SU-DHL-6 (cell line): Measurements from ENCODE around the gene TFDP2.

Experiments used
- CTCF ChIP-seq: fragments of 200-600 bp; sonication (generic); IDR thresholded peaks from one replicate; pipeline ENCODE4 v1.5.1; 2017; ENCODE audit warnings: antibody characterized with exemption, mild to moderate bottlenecking, low read length, moderate library complexity; ENCODE audit not compliant: insufficient read depth, poor library complexity, severe bottlenecking
- EZH2phosphoT487 ChIP-seq: fragments of 200-600 bp; sonication (generic), shearing (Covaris generic); conservative IDR thresholded peaks from 2 replicates; pipeline ENCODE4 v1.6.1; 2018; ENCODE audit warnings: mild to moderate bottlenecking, antibody characterized with exemption, low read length, moderate library complexity, mixed read lengths

GRCh38 chr3:142098964-142099363 lies 50.4 kb downstream of the TFDP2 start:
- TF ChIP-seq CTCF (no peak), EZH2phosphoT487 (no peak)
